ENCODE results near the gene CST3.

DNA sequence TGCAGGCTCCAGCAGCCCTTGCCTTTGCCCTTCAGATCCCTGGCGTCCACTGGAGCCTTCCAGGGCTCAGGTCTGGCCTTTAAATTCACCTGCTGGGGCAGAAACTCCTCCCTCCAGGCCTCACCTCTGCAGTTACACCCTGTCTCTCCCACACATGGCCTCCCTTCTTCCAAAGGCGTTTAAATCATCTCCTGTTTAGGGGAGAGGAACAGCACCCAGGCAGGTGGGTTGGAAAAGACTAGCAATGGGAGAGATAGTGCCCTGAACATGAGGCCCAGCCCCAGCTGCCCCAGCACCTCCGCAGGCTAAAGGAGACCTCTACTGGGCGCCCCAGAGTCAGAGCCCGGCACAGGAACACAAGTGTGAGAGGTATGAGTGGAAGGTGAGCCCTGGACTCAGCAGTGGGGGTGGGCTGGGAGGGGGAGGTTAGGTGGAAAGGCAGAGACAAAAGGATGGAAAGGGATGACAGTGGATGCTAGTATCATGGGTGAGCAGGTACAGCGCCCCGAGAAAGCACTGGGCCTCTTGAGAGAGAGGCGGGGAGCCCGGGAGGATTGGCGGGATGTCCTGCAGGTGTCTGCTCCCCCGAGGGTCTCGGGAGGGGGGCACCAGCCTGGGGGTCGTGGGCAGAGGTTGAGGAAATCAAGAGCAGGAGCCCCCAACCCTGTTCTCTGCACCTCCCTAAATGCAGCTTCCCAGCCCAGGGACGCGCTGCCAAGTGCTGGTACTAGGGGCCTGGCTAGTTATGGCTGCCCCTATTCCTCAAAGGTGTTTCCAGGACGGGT lies 31.7 kb downstream of the CST3 start, which contains the start of gene CST9:
- TF ChIP-seq, protein P1, sequence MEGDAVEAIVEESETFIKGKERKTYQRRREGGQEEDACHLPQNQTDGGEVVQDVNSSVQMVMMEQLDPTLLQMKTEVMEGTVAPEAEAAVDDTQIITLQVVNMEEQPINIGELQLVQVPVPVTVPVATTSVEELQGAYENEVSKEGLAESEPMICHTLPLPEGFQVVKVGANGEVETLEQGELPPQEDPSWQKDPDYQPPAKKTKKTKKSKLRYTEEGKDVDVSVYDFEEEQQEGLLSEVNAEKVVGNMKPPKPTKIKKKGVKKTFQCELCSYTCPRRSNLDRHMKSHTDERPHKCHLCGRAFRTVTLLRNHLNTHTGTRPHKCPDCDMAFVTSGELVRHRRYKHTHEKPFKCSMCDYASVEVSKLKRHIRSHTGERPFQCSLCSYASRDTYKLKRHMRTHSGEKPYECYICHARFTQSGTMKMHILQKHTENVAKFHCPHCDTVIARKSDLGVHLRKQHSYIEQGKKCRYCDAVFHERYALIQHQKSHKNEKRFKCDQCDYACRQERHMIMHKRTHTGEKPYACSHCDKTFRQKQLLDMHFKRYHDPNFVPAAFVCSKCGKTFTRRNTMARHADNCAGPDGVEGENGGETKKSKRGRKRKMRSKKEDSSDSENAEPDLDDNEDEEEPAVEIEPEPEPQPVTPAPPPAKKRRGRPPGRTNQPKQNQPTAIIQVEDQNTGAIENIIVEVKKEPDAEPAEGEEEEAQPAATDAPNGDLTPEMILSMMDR (IDR thresholded peaks at IDR 0.05): no peak
- no peak for TF ChIP-seq POLR2A (IDR thresholded peaks at IDR 0.05)
